Measurements from ENCODE around the gene HMX3. TPM values are rescaled to one million over a fixed set of nuclear protein-coding genes. Genes with fewer than 3 reads are reported as not detected.

Gene HMX3
- total and polyA plus RNA-seq, 2 of the 13 experiments (the other 11 are each of a cell fraction or from before 2014, with no cell fraction given) = not detected

- no peaks in the 10 kb centered on the region for H3K27me3 ChIP-seq (ENCODE audit: control insufficient read depth in 1 of 2, insufficient read depth in 2 of 2, low read length in 2 of 2)
- DNase-seq (ENCODE audit: low spot score) (no peak), FAIRE-seq (no peak), ATAC-seq (no peak)
- H3K79me2 ChIP-seq (ENCODE audit: insufficient read depth, low read length) = peaks cover 2% of the 10 kb centered on the region
- no peak overlapping the region for H2AFZ ChIP-seq (ENCODE audit: low read length)
- H3K36me3 ChIP-seq (replicated peaks in 1 of 2; ENCODE audit: control insufficient read depth in 1 of 2, insufficient read depth in 2 of 2, low read length in 2 of 2) = peaks cover 16 to 46% of the 10 kb centered on the region in 2 experiments
- in situ Hi-C loops (cut with HindIII; ENCODE audit: extremely low pct_ligation_motif_present, low pct_unique_long_range_greater_than_20kb) (no loop called here), intact Hi-C loops (cut with micrococcal nuclease; ENCODE audit: unreplicated experiment) (no loop called here)
- no peaks in the 10 kb centered on the region for H3K9me3 ChIP-seq (ENCODE audit: low read length)
- H4K20me1 ChIP-seq (ENCODE audit: insufficient read depth, low read length) = peaks cover 3% of the 10 kb centered on the region; the same call in 1 of the 2 replicates
- ChIA-PET POLR2A (no interaction called here), CTCF (ENCODE audit: low intra/inter-chr PET ratio, low total read pairs) (no interaction called here)
- TF ChIP-seq SP4 (CRISPR knock-in tag; IDR thresholded peaks at IDR 0.05) = no peak
- no peak for TF ChIP-seq ZNF724P (CRISPR knock-in tag; IDR thresholded peaks at IDR 0.05; ENCODE audit: borderline replicate concordance)
- TF ChIP-seq ZNF816 (CRISPR knock-in tag; IDR thresholded peaks at IDR 0.05; ENCODE audit: borderline replicate concordance) = no peak
- no peak for TF ChIP-seq ZSCAN9 (CRISPR knock-in tag; IDR thresholded peaks at IDR 0.05; ENCODE audit: borderline replicate concordance)
- TF ChIP-seq NR2C2 (CRISPR knock-in tag; IDR thresholded peaks at IDR 0.05; ENCODE audit: borderline replicate concordance) = no peak
- TF ChIP-seq MEIS2 (CRISPR knock-in tag; IDR thresholded peaks at IDR 0.05) = no peak
- TF ChIP-seq ATF7-NPFF (CRISPR knock-in tag; IDR thresholded peaks at IDR 0.05; ENCODE audit: low read depth) = no peak
- TF ChIP-seq ZNF775 (CRISPR knock-in tag; IDR thresholded peaks at IDR 0.05; ENCODE audit: borderline replicate concordance) = no peak
- no peak for TF ChIP-seq ZNF629 (CRISPR knock-in tag; conservative IDR thresholded peaks at IDR 0.05)
- no peak for TF ChIP-seq U2AF2 (IDR thresholded peaks at IDR 0.05; ENCODE audit: low read depth, low read length)
- no peak for TF ChIP-seq CHD4 (IDR thresholded peaks at IDR 0.05; ENCODE audit: borderline replicate concordance, low read length)
- no peak for TF ChIP-seq ZFP37 (CRISPR knock-in tag; IDR thresholded peaks at IDR 0.05; ENCODE audit: borderline replicate concordance)
- TF ChIP-seq EHMT2 (IDR thresholded peaks at IDR 0.05; ENCODE audit: borderline replicate concordance, low read depth, low read length) = no peak
- TF ChIP-seq SMARCC2 (IDR thresholded peaks at IDR 0.05) = no peak
- TF ChIP-seq KLF12 (CRISPR knock-in tag; IDR thresholded peaks at IDR 0.05; ENCODE audit: borderline replicate concordance) = no peak
- no peak for TF ChIP-seq PBX3 (CRISPR knock-in tag; IDR thresholded peaks at IDR 0.05; ENCODE audit: borderline replicate concordance)
- TF ChIP-seq ZNF777 (CRISPR knock-in tag; IDR thresholded peaks at IDR 0.05) = no peak
- no peak for TF ChIP-seq ZNF547 (CRISPR knock-in tag; IDR thresholded peaks at IDR 0.05)
- TF ChIP-seq ZBTB38 (CRISPR knock-in tag; IDR thresholded peaks at IDR 0.05) = no peak
- H3K4me1 ChIP-seq (ENCODE audit: insufficient read depth, low read length) = peaks cover 9% of the 10 kb centered on the region
- no TSS peak for BruUV-seq (replicated peaks)
- WGBS (ENCODE audit: low lambda C conversion rate) = 96% methylated on average over 2 of the region's 2 CpGs
- H3K4me3 ChIP-seq (replicated peaks in 1 of 3; ENCODE audit: insufficient read depth in 1 of 3, low read depth in 2 of 3, low read length in 3 of 3) = no peak overlapping the region
- H3K27ac ChIP-seq (ENCODE audit: extremely low read length, insufficient read depth, low read length) = no peak overlapping the region
- no peak overlapping the region for H3K4me2 ChIP-seq (ENCODE audit: low read depth, low read length)
- no peak overlapping the region for H3K9ac ChIP-seq (ENCODE audit: insufficient read depth, low read depth, low read length)
These were observed 30.8 kb downstream of the HMX3 start for GRCh38 chr10:123166618-123167017.
